ENCODE measurements around the gene HEG1. TPM values are rescaled to one million over a fixed set of nuclear protein-coding genes. Genes with fewer than 3 reads are reported as not detected.

HEG1 gene
- total and polyA plus RNA-seq, 2 experiments from 2014 or later: 1.8 to 8.8 TPM

DNA sequence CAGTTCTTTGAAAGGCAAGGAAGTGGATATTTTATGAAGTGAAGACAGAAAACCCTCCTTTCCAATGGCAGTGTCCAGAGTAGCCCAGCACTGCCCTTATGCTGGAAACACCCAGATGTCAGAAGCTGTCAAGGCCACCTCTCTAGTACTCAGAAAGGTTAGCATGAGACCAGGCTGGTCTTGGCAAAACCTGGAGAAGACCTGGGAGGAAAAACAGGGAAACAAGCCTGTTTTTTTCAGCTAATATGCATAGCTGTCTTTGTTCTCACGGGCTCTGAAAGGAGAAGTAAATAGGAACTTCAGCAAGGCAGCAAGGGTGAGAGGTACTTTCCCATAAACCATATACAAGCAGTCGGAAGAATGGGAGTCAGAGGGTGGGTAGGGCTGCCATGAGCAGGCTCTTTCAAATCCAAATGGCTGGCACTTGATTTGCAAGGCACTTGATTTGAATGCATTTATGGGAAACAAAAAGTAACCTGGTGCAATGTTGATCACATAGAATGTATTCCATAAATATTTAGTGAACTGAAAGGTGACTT, 55.8 kb downstream of the HEG1 start:
- Histone ChIP-seq H3K4me2 (no peak overlapping the region), H3K36me3 (ENCODE audit: insufficient read depth) (no peaks in the 10 kb centered on the region), H3K27ac (ENCODE audit: low read depth) (0 out of 2 replicates have a peak overlapping the region, but pooled peaks have one; percentile 32), H3K4me1 (ENCODE audit: insufficient read depth) (peaks cover 7% of the 10 kb centered on the region), H3K9me2 (ENCODE audit: insufficient read depth) (no peaks in the 10 kb centered on the region), H2AFZ (no peak overlapping the region), H4K20me1 (replicated peaks; ENCODE audit: insufficient read depth) (no peaks in the 10 kb centered on the region), H3K27me3 (ENCODE audit: insufficient read depth) (no peaks in the 10 kb centered on the region), H3K4me3 (no peak overlapping the region), H3K79me2 (replicated peaks; ENCODE audit: insufficient read depth) (no peaks in the 10 kb centered on the region), H3F3A (replicated peaks; ENCODE audit: low read depth) (no peaks in the 10 kb centered on the region)
- Mint-ChIP-seq H3K9me3 (no peaks in the 10 kb centered on the region), H3K27me3 (ENCODE audit: insufficient read depth, low read depth, poor library complexity) (peaks cover 9% of the 10 kb centered on the region), H3K4me3 (no peak overlapping the region), H3K36me3 (ENCODE audit: low read depth) (no peaks in the 10 kb centered on the region; the same call in 2 of the 3 replicates), H3K4me1 (peaks cover 21% of the 10 kb centered on the region), H3K27ac (no peak overlapping the region)
- DNase-seq (ENCODE audit: low spot score): no peak
- TF ChIP-seq JUNB (IDR thresholded peaks at IDR 0.05; ENCODE audit: unreplicated experiment) (no peak), ZNF331 (CRISPR knock-in tag; IDR thresholded peaks at IDR 0.05; ENCODE audit: low read depth) (no peak), EZH2 (IDR thresholded peaks at IDR 0.05; ENCODE audit: low read depth, unreplicated experiment) (no peak), REST (IDR thresholded peaks at IDR 0.05; ENCODE audit: unreplicated experiment) (no peak), EZH2phosphoT487 (IDR thresholded peaks at IDR 0.05; ENCODE audit: unreplicated experiment) (no peak), ZNF114 (CRISPR knock-in tag; IDR thresholded peaks at IDR 0.05) (no peak), STAT1 (IDR thresholded peaks at IDR 0.05; ENCODE audit: unreplicated experiment) (no peak), NANOG (IDR thresholded peaks at IDR 0.05; ENCODE audit: borderline replicate concordance) (no peak), CTCF (conservative IDR thresholded peaks at IDR 0.05; ENCODE audit: low read depth in 2 of 2) (no peak), POLR2AphosphoS5 (IDR thresholded peaks at IDR 0.05; ENCODE audit: low read depth) (no peak)
- TF ChIP-seq, protein P1, sequence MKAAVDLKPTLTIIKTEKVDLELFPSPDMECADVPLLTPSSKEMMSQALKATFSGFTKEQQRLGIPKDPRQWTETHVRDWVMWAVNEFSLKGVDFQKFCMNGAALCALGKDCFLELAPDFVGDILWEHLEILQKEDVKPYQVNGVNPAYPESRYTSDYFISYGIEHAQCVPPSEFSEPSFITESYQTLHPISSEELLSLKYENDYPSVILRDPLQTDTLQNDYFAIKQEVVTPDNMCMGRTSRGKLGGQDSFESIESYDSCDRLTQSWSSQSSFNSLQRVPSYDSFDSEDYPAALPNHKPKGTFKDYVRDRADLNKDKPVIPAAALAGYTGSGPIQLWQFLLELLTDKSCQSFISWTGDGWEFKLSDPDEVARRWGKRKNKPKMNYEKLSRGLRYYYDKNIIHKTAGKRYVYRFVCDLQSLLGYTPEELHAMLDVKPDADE (IDR thresholded peaks at IDR 0.05): no peak
- TF ChIP-seq, protein P2, sequence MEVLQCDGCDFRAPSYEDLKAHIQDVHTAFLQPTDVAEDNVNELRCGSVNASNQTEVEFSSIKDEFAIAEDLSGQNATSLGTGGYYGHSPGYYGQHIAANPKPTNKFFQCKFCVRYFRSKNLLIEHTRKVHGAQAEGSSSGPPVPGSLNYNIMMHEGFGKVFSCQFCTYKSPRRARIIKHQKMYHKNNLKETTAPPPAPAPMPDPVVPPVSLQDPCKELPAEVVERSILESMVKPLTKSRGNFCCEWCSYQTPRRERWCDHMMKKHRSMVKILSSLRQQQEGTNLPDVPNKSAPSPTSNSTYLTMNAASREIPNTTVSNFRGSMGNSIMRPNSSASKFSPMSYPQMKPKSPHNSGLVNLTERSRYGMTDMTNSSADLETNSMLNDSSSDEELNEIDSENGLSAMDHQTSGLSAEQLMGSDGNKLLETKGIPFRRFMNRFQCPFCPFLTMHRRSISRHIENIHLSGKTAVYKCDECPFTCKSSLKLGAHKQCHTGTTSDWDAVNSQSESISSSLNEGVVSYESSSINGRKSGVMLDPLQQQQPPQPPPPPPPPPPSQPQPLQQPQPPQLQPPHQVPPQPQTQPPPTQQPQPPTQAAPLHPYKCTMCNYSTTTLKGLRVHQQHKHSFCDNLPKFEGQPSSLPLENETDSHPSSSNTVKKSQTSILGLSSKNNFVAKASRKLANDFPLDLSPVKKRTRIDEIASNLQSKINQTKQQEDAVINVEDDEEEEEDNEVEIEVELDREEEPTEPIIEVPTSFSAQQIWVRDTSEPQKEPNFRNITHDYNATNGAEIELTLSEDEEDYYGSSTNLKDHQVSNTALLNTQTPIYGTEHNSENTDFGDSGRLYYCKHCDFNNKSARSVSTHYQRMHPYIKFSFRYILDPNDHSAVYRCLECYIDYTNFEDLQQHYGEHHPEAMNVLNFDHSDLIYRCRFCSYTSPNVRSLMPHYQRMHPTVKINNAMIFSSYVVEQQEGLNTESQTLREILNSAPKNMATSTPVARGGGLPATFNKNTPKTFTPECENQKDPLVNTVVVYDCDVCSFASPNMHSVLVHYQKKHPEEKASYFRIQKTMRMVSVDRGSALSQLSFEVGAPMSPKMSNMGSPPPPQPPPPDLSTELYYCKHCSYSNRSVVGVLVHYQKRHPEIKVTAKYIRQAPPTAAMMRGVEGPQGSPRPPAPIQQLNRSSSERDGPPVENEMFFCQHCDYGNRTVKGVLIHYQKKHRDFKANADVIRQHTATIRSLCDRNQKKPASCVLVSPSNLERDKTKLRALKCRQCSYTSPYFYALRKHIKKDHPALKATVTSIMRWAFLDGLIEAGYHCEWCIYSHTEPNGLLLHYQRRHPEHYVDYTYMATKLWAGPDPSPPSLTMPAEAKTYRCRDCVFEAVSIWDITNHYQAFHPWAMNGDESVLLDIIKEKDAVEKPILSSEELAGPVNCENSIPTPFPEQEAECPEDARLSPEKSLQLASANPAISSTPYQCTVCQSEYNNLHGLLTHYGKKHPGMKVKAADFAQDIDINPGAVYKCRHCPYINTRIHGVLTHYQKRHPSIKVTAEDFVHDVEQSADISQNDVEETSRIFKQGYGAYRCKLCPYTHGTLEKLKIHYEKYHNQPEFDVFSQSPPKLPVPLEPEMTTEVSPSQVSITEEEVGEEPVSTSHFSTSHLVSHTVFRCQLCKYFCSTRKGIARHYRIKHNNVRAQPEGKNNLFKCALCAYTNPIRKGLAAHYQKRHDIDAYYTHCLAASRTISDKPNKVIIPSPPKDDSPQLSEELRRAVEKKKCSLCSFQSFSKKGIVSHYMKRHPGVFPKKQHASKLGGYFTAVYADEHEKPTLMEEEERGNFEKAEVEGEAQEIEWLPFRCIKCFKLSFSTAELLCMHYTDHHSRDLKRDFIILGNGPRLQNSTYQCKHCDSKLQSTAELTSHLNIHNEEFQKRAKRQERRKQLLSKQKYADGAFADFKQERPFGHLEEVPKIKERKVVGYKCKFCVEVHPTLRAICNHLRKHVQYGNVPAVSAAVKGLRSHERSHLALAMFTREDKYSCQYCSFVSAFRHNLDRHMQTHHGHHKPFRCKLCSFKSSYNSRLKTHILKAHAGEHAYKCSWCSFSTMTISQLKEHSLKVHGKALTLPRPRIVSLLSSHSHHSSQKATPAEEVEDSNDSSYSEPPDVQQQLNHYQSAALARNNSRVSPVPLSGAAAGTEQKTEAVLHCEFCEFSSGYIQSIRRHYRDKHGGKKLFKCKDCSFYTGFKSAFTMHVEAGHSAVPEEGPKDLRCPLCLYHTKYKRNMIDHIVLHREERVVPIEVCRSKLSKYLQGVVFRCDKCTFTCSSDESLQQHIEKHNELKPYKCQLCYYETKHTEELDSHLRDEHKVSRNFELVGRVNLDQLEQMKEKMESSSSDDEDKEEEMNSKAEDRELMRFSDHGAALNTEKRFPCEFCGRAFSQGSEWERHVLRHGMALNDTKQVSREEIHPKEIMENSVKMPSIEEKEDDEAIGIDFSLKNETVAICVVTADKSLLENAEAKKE (CRISPR knock-in tag; IDR thresholded peaks at IDR 0.05): no peak
- ATAC-seq: peak; percentile 14; the same call in 2 of the 3 replicates
